WTC11 (cell line): Measurements from ENCODE around the gene HOMER3.

Experiments used
- ATF3 ChIP-seq: sonication (generic); formaldehyde crosslinking; conservative IDR thresholded peaks from 2 replicates; pipeline ENCODE4 v1.8.1; 2022; ENCODE audit warnings: mild to moderate bottlenecking, missing genetic modification reagents
- CTCF ChIP-seq: fragments of 200-600 bp; IDR thresholded peaks from 2 replicates; pipeline ENCODE4 v1.8.0; 2022; ENCODE audit warnings: antibody characterized with exemption
- HMGXB4 ChIP-seq: sonication (generic); formaldehyde crosslinking; IDR thresholded peaks from 2 replicates; pipeline ENCODE4 v1.8.1; 2023; ENCODE audit warnings: mild to moderate bottlenecking, moderate library complexity, missing genetic modification reagents
- KAT7 ChIP-seq: sonication (generic); formaldehyde crosslinking; IDR thresholded peaks from 2 replicates; pipeline ENCODE4 v1.8.1; 2023; ENCODE audit warnings: missing genetic modification reagents, mild to moderate bottlenecking, borderline replicate concordance
- MAX ChIP-seq: sonication (generic); formaldehyde crosslinking; IDR thresholded peaks from 2 replicates; pipeline ENCODE4 v1.8.0; 2022; ENCODE audit warnings: mild to moderate bottlenecking, missing genetic modification reagents
- PREB ChIP-seq: sonication (generic); formaldehyde crosslinking; IDR thresholded peaks from 2 replicates; pipeline ENCODE4 v1.8.1; 2022; ENCODE audit warnings: mild to moderate bottlenecking, missing genetic modification reagents, moderate library complexity, borderline replicate concordance
- ZBTB21 ChIP-seq: sonication (generic); formaldehyde crosslinking; IDR thresholded peaks from 2 replicates; pipeline ENCODE4 v1.8.1; 2023; ENCODE audit warnings: mild to moderate bottlenecking, missing genetic modification reagents, borderline replicate concordance
- ZNF121 ChIP-seq: sonication (generic); formaldehyde crosslinking; IDR thresholded peaks from 2 replicates; pipeline ENCODE4 v1.8.0; 2023; ENCODE audit warnings: missing genetic modification reagents
- ZNF263 ChIP-seq: sonication (generic); formaldehyde crosslinking; IDR thresholded peaks from 2 replicates; pipeline ENCODE4 v1.8.1; 2022; ENCODE audit warnings: low read depth, mild to moderate bottlenecking, moderate library complexity, missing genetic modification reagents
- TF ChIP-seq, protein P1 (sequence below): sonication (generic); formaldehyde crosslinking; IDR thresholded peaks from 2 replicates; pipeline ENCODE4 v1.8.1; 2022; ENCODE audit warnings: missing genetic modification reagents, borderline replicate concordance

GRCh38 chr19:18940769-18941627, at the start of gene HOMER3:
- no peak for TF ChIP-seq CTCF
- TF ChIP-seq MAX (CRISPR knock-in tag): no peak
- no peak for TF ChIP-seq ZNF263 (CRISPR knock-in tag)
- TF ChIP-seq HMGXB4: no peak
- no peak for TF ChIP-seq ZNF121
- no peak for TF ChIP-seq ZBTB21 (CRISPR knock-in tag)
- TF ChIP-seq KAT7 (CRISPR knock-in tag): no peak
- TF ChIP-seq PREB (CRISPR knock-in tag): no peak
- TF ChIP-seq, protein P1, sequence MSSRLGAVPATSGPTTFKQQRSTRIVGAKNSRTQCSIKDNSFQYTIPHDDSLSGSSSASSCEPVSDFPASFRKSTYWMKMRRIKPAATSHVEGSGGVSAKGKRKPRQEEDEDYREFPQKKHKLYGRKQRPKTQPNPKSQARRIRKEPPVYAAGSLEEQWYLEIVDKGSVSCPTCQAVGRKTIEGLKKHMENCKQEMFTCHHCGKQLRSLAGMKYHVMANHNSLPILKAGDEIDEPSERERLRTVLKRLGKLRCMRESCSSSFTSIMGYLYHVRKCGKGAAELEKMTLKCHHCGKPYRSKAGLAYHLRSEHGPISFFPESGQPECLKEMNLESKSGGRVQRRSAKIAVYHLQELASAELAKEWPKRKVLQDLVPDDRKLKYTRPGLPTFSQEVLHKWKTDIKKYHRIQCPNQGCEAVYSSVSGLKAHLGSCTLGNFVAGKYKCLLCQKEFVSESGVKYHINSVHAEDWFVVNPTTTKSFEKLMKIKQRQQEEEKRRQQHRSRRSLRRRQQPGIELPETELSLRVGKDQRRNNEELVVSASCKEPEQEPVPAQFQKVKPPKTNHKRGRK (CRISPR knock-in tag): no peak
- TF ChIP-seq ATF3: no peak
